BE2C (cell line): ENCODE measurements around the gene SPDYE4.

ENCODE experiments used
- DNase-seq: peaks from one replicate; pipeline ENCODE4 v3.0.0-alpha.2; 2020
- H3K27me3 ChIP-seq: fragments of 250-450 bp; sonication (Bioruptor Pico); 2 replicates; pipeline ENCODE4 v1.5.1; 2020; ENCODE audit warnings: mild to moderate bottlenecking
- H3K36me3 ChIP-seq: fragments of 250-450 bp; sonication (Bioruptor Pico); 2 replicates; pipeline ENCODE4 v1.5.1; 2020; ENCODE audit warnings: mild to moderate bottlenecking
- H3K4me1 ChIP-seq: fragments of 250-450 bp; sonication (Bioruptor Pico); 2 replicates; pipeline ENCODE4 v1.5.1; 2020
- H3K4me3 ChIP-seq: 2 replicates; pipeline ENCODE4 v1.5.1; 2011; ENCODE audit warnings: low read depth, low read length
- H3K9me3 ChIP-seq: fragments of 250-450 bp; sonication (Bioruptor Pico); 2 replicates; pipeline ENCODE4 v1.5.1; 2020
- TF ChIP-seq, protein P1 (sequence below): IDR thresholded peaks from 2 replicates; pipeline ENCODE4 v1.5.1; 2012; ENCODE audit warnings: mild to moderate bottlenecking, low read depth, low read length

The SPDYE4 gene

GRCh38 chr17:8701754-8702153 is 56.6 kb downstream of the SPDYE4 start:
- TF ChIP-seq, protein P1, sequence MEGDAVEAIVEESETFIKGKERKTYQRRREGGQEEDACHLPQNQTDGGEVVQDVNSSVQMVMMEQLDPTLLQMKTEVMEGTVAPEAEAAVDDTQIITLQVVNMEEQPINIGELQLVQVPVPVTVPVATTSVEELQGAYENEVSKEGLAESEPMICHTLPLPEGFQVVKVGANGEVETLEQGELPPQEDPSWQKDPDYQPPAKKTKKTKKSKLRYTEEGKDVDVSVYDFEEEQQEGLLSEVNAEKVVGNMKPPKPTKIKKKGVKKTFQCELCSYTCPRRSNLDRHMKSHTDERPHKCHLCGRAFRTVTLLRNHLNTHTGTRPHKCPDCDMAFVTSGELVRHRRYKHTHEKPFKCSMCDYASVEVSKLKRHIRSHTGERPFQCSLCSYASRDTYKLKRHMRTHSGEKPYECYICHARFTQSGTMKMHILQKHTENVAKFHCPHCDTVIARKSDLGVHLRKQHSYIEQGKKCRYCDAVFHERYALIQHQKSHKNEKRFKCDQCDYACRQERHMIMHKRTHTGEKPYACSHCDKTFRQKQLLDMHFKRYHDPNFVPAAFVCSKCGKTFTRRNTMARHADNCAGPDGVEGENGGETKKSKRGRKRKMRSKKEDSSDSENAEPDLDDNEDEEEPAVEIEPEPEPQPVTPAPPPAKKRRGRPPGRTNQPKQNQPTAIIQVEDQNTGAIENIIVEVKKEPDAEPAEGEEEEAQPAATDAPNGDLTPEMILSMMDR: no peak
- Histone ChIP-seq H3K4me3 (no peak overlapping the region), H3K36me3 (no peaks in the 10 kb centered on the region), H3K4me1 (no peaks in the 10 kb centered on the region), H3K9me3 (no peaks in the 10 kb centered on the region), H3K27me3 (no peaks in the 10 kb centered on the region; the same call in 1 of the 2 replicates)
- no peak for DNase-seq

GRCh38 chr17:8701221-8701620 is 57.1 kb downstream of the SPDYE4 start:
- H3K27me3 ChIP-seq: no peaks in the 10 kb centered on the region; the same call in 1 of the 2 replicates
- no peak for DNase-seq
- TF ChIP-seq, protein P1: no peak
- H3K4me3 ChIP-seq: no peak overlapping the region
- H3K4me1 ChIP-seq: no peaks in the 10 kb centered on the region
- H3K9me3 ChIP-seq: no peaks in the 10 kb centered on the region
- H3K36me3 ChIP-seq: no peaks in the 10 kb centered on the region
